Measurements from ENCODE around the gene TRPM8.

DNA sequence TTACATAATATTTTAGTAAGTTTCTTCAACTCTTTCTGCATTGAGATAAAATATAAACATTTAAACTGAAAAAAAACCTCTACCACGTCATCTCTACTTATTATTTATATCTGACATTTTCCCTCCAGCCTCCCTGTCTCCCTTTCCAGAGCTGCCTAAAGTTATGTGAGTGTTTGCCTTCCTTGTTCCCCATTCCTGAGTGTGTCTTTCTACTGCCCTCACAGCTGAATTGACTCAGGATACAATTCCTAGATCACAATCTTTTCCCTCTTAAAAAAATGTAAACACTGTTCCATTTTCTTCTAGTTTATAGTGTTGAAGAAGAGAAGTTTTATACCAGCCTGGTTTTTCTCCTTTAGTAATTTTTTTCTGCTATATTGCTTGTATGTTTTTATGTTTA is 5.3 kb downstream of the TRPM8 start:
- TF ChIP-seq CTCF (IDR thresholded peaks at IDR 0.05) (no peak), POLR2A (IDR thresholded peaks at IDR 0.05) (no peak)
